SK-N-SH (cell line): Measurements from ENCODE around the gene ERBB2. TPM values are rescaled to one million over a fixed set of nuclear protein-coding genes. Genes with fewer than 3 reads are reported as not detected.

Source experiments
- CTCF ChIA-PET: fragments of 300-600, 350-600 bp; formaldehyde crosslinking; extraction: SDS; loops from one replicate; lab custom pipeline; 2021; lab: Yijun Ruan, JAX
- POLR2A ChIA-PET: fragments of 350-600 bp; sonication (Branson Sonifier 250); formaldehyde crosslinking; extraction: SDS; loops from one replicate; lab custom pipeline; 2020; ENCODE audit warnings: antibody characterized with exemption, inconsistent platforms; lab: Yijun Ruan, JAX
- DNase-seq: peaks from one replicate; pipeline ENCODE4 v3.0.0; 2012
- H2AFZ ChIP-seq: fragments of 200-600 bp; sonication (generic); 2 replicates; pipeline ENCODE4 v1.8.1; 2016; ENCODE audit warnings: antibody characterized with exemption, mild to moderate bottlenecking, low read depth
- H3F3A ChIP-seq: fragments of 200-600 bp; sonication (generic); replicated peaks from 2 replicates; pipeline ENCODE3; 2016; ENCODE audit warnings: antibody characterized with exemption, mild to moderate bottlenecking; ENCODE audit not compliant: insufficient read depth
- H3K27ac ChIP-seq, 2 experiments: fragments of 200-500 bp in 1 of 2; fragments of 200-600 bp in 1 of 2; sonication (Bioruptor generic) in 1 of 2; sonication (generic), shearing (Covaris generic) in 1 of 2; 2 replicates each; pipeline versions ENCODE4 v1.5.1 to v1.6.1; 2014 to 2016; ENCODE audit warnings: low read depth in 2 of 2, inconsistent platforms in 1 of 2, low read length in 1 of 2, mild to moderate bottlenecking in 1 of 2, mixed read lengths in 1 of 2
- H3K27me3 ChIP-seq: fragments of 200-600 bp; sonication (generic), shearing (Covaris generic); 2 replicates; pipeline ENCODE4 v1.6.1; 2016; ENCODE audit warnings: mixed run types; ENCODE audit not compliant: insufficient read depth
- H3K36me3 ChIP-seq, 2 experiments: fragments of 200-500 bp in 1 of 2; fragments of 200-600 bp in 1 of 2; sonication (Bioruptor generic) in 1 of 2; sonication (generic) in 1 of 2; replicated peaks in 1 of 2; 2 replicates each; pipeline versions ENCODE3 to v1.5.1; 2014 to 2016; ENCODE audit warnings: low read length in 1 of 2, mild to moderate bottlenecking in 1 of 2; ENCODE audit not compliant: insufficient read depth in 2 of 2, control insufficient read depth in 1 of 2
- H3K4me1 ChIP-seq, 2 experiments: fragments of 200-500 bp in 1 of 2; fragments of 200-600 bp in 1 of 2; sonication (Bioruptor generic) in 1 of 2; sonication (generic), shearing (Covaris generic) in 1 of 2; 2 replicates each; pipeline versions ENCODE4 v1.5.1 to v1.6.1; 2014 to 2016; ENCODE audit warnings: low read depth in 1 of 2, low read length in 1 of 2, mixed run types in 1 of 2; ENCODE audit not compliant: insufficient read depth in 2 of 2, control insufficient read depth in 1 of 2
- H3K4me2 ChIP-seq: fragments of 200-600 bp; sonication (generic), shearing (Covaris generic); 2 replicates; pipeline ENCODE4 v1.6.1; 2017; ENCODE audit warnings: mixed run types
- H3K4me3 ChIP-seq, 2 experiments: fragments of 200-500 bp in 1 of 2; fragments of 200-600 bp in 1 of 2; sonication (Bioruptor generic) in 1 of 2; sonication (generic), shearing (Covaris generic) in 1 of 2; 2 replicates each; pipeline versions ENCODE4 v1.5.1 to v1.8.1; 2014 to 2016; ENCODE audit warnings: low read depth in 2 of 2, inconsistent platforms in 1 of 2, low read length in 1 of 2, mild to moderate bottlenecking in 1 of 2, mixed read lengths in 1 of 2, moderate library complexity in 1 of 2
- H3K79me2 ChIP-seq: fragments of 200-600 bp; sonication (generic); 2 replicates; pipeline ENCODE4 v1.8.1; 2017; ENCODE audit warnings: mild to moderate bottlenecking; ENCODE audit not compliant: insufficient read depth
- H3K9ac ChIP-seq: fragments of 200-600 bp; sonication (generic); 2 replicates; pipeline ENCODE4 v1.6.1; 2017; ENCODE audit warnings: mixed run types
- H3K9me2 ChIP-seq: fragments of 200-600 bp; sonication (generic); 2 replicates; pipeline ENCODE4 v1.6.1; 2017; ENCODE audit warnings: mixed run types
- H3K9me3 ChIP-seq: fragments of 200-600 bp; sonication (generic); 2 replicates; pipeline ENCODE4 v1.6.1; 2017; ENCODE audit warnings: mixed run types, mild to moderate bottlenecking, moderate library complexity
- H4K20me1 ChIP-seq: fragments of 200-600 bp; sonication (generic); 2 replicates; pipeline ENCODE4 v1.6.1; 2017; ENCODE audit warnings: mild to moderate bottlenecking, mixed run types; ENCODE audit not compliant: insufficient read depth
- CHD2 ChIP-seq: fragments of 150-350 bp; IDR thresholded peaks from 2 replicates; pipeline ENCODE4 v1.6.1; 2018; ENCODE audit warnings: low read length; ENCODE audit not compliant: partially characterized antibody
- CTCF ChIP-seq: fragments of 200-600 bp; sonication (generic); IDR thresholded peaks from 2 replicates; pipeline ENCODE4 v1.6.1; 2017; ENCODE audit warnings: antibody characterized with exemption, mild to moderate bottlenecking, moderate library complexity
- ELF1 ChIP-seq: IDR thresholded peaks from 2 replicates; pipeline ENCODE4 v1.4.0; 2012
- EZH2phosphoT487 ChIP-seq: fragments of 200-600 bp; sonication (generic); IDR thresholded peaks from 2 replicates; pipeline ENCODE4 v1.6.1; 2017; ENCODE audit warnings: low read depth, mixed run types, mild to moderate bottlenecking, antibody characterized with exemption, moderate library complexity, borderline replicate concordance
- FOXJ3 ChIP-seq: sonication (generic); formaldehyde crosslinking; IDR thresholded peaks from 2 replicates; pipeline ENCODE4 v1.5.1; 2020; ENCODE audit warnings: mild to moderate bottlenecking, missing genetic modification reagents
- FOXM1 ChIP-seq: IDR thresholded peaks from 2 replicates; pipeline ENCODE4 v1.4.0; 2012; ENCODE audit warnings: low read depth, mild to moderate bottlenecking
- GABPA ChIP-seq: IDR thresholded peaks from 2 replicates; pipeline ENCODE4 v1.4.0; 2012; ENCODE audit warnings: low read depth, mild to moderate bottlenecking
- MAX ChIP-seq: IDR thresholded peaks from 2 replicates; pipeline ENCODE4 v1.4.0; 2012; ENCODE audit warnings: low read depth
- MXI1 ChIP-seq: IDR thresholded peaks from 2 replicates; pipeline ENCODE4 v1.6.1; 2012; ENCODE audit warnings: mild to moderate bottlenecking, low read depth, low read length, improper control_type of control experiment
- NRF1 ChIP-seq: IDR thresholded peaks from 2 replicates; pipeline ENCODE4 v1.6.1; 2012; ENCODE audit warnings: low read depth, mild to moderate bottlenecking, low read length
- POLR2AphosphoS5 ChIP-seq: IDR thresholded peaks from 2 replicates; pipeline ENCODE4 v1.6.1; 2012; ENCODE audit warnings: low read depth, low read length
- RAD21 ChIP-seq: IDR thresholded peaks from 2 replicates; pipeline ENCODE4 v1.6.1; 2012; ENCODE audit warnings: mild to moderate bottlenecking, low read length
- RCOR1 ChIP-seq: fragments of 150-350 bp; IDR thresholded peaks from 2 replicates; pipeline ENCODE4 v1.6.1; 2017; ENCODE audit warnings: antibody characterized with exemption, low read length
- RFX5 ChIP-seq: IDR thresholded peaks from 2 replicates; pipeline ENCODE4 v1.6.1; 2012; ENCODE audit warnings: mild to moderate bottlenecking, improper control_type of control experiment, low read length
- RXRA ChIP-seq: IDR thresholded peaks from 2 replicates; pipeline ENCODE4 v1.4.0; 2012; ENCODE audit warnings: low read depth, mild to moderate bottlenecking, borderline replicate concordance
- SMC3 ChIP-seq: IDR thresholded peaks from 2 replicates; pipeline ENCODE4 v1.6.1; 2012; ENCODE audit warnings: low read depth, low read length, improper control_type of control experiment
- TAF1 ChIP-seq: IDR thresholded peaks from 2 replicates; pipeline ENCODE4 v1.6.1; 2012; ENCODE audit warnings: low read depth, mild to moderate bottlenecking, low read length, moderate library complexity, borderline replicate concordance
- TCF12 ChIP-seq: IDR thresholded peaks from 2 replicates; pipeline ENCODE4 v1.4.0; 2012
- USF1 ChIP-seq: IDR thresholded peaks from 2 replicates; pipeline ENCODE4 v1.4.0; 2012; ENCODE audit warnings: low read depth, borderline replicate concordance
- YY1 ChIP-seq: IDR thresholded peaks from 2 replicates; pipeline ENCODE4 v1.4.0; 2012; ENCODE audit warnings: low read depth, mild to moderate bottlenecking
- ZBTB33 ChIP-seq: IDR thresholded peaks from 2 replicates; pipeline ENCODE4 v1.4.0; 2012; ENCODE audit warnings: low read depth, borderline replicate concordance
- WGBS: methylation state at CpG from one replicate; pipeline ENCODE4 v1.1.6; 2017; ENCODE audit warnings: low lambda C conversion rate; 5-methylcytosine and 5-hydroxymethylcytosine counted together
- polyA plus RNA-seq, 3 experiments: library from polyadenylated mRNA; depleted of rRNA; stranded (reverse); fragments of >200 nt; gene quantifications; 2 replicates each; pipeline ENCODE4 v1.2.3, GENCODE V29; 2012

ERBB2 gene
- polyA plus RNA-seq, 1 of the 3 experiments (the other 2 are of a cell fraction), result 1.9 TPM

- no peaks in the 10 kb centered on the region for H3K9me3 ChIP-seq
- H4K20me1 ChIP-seq, result no peaks in the 10 kb centered on the region
- 8% methylated on average over 8 of the region's 91 CpGs for whole genome bisulfite sequencing
- peak overlapping the region in 1 of 2 experiments; percentile 72; a peak in 2 of 4 replicates for H3K27ac ChIP-seq
- POLR2A ChIA-PET, result interaction anchor here (0.5 to 1.1 kb wide), 2 partner anchors 133 to 1947 kb away, joined by 3 read pairs; no protein-coding TSS in a partner anchor
- DNase-seq, result peak; percentile 98
- CTCF ChIA-PET, result interaction anchor here (0.6 to 2.9 kb wide), 16 partner anchors 10 to 226 kb away, joined by 3 to 33 read pairs (median 4); partner anchors contain the start of genes MIEN1 and PGAP3
- H3F3A ChIP-seq, result peaks cover 5% of the 10 kb centered on the region
- peak overlapping the region; percentile 96 for H3K4me2 ChIP-seq
- peaks cover 0 to 12% of the 10 kb centered on the region in 2 experiments; a peak in 1 of 4 replicates for H3K4me1 ChIP-seq
- H3K27me3 ChIP-seq, result peaks cover 23% of the 10 kb centered on the region; the same call in 1 of the 2 replicates
- H3K4me3 ChIP-seq, result peak overlapping the region; percentile 60 to 62
- no peaks in the 10 kb centered on the region for H3K9me2 ChIP-seq
- peak overlapping the region; percentile 96 for H2AFZ ChIP-seq
- no peaks in the 10 kb centered on the region for H3K36me3 ChIP-seq
- H3K79me2 ChIP-seq, result no peaks in the 10 kb centered on the region
- peak overlapping the region; percentile 70 for H3K9ac ChIP-seq
- TF ChIP-seq FOXJ3 (CRISPR knock-in tag) (no peak), SMC3 (peak; percentile 61), TCF12 (peak; percentile 19; the same call in 1 of the 2 replicates), GABPA (peak; percentile 50), NRF1 (peak; percentile 59; the same call in 1 of the 2 replicates), FOXM1 (no peak), USF1 (0 out of 2 replicates have a peak, but pooled peaks have one; percentile 19), RAD21 (peak; percentile 72), POLR2AphosphoS5 (peak; percentile 75), MAX (peak; percentile 71), RXRA (peak; percentile 54; the same call in 1 of the 2 replicates), ELF1 (peak; percentile 33; the same call in 1 of the 2 replicates), RCOR1 (no peak), EZH2phosphoT487 (no peak), YY1 (0 out of 2 replicates have a peak, but pooled peaks have one; percentile 30), CTCF (peak; percentile 65), RFX5 (no peak), MXI1 (peak; percentile 48; the same call in 1 of the 2 replicates), ZBTB33 (0 out of 2 replicates have a peak, but pooled peaks have one; percentile 40), TAF1 (peak; percentile 33; the same call in 1 of the 2 replicates), CHD2 (peak; percentile 67)
These were observed 54.5 kb downstream of the ERBB2 start for GRCh38 chr17:39754161-39754957.
